Measurements from ENCODE around the gene NMD3.

Gene NMD3

DNA sequence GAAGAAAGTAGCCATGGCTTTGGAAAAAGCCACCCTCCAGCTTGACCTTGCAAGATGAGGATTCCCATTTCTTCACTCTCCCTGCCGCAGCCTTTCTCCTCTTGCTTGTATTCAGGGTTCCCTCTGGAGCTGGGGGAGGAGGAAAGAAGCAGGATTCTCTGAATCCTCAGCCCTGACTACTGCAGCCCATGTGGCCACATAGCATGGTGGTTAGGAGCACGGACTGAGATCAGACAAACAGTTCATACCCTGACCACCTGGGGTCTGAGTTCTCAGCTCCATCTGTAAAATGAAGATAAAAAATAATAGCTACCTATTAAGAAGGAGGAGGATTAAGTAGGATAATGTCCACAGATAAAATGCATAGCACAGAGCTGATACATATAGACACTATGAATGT is 72.3 kb downstream of the NMD3 start:
- no peak overlapping the region for H3K27ac ChIP-seq
- TF ChIP-seq, protein P1, sequence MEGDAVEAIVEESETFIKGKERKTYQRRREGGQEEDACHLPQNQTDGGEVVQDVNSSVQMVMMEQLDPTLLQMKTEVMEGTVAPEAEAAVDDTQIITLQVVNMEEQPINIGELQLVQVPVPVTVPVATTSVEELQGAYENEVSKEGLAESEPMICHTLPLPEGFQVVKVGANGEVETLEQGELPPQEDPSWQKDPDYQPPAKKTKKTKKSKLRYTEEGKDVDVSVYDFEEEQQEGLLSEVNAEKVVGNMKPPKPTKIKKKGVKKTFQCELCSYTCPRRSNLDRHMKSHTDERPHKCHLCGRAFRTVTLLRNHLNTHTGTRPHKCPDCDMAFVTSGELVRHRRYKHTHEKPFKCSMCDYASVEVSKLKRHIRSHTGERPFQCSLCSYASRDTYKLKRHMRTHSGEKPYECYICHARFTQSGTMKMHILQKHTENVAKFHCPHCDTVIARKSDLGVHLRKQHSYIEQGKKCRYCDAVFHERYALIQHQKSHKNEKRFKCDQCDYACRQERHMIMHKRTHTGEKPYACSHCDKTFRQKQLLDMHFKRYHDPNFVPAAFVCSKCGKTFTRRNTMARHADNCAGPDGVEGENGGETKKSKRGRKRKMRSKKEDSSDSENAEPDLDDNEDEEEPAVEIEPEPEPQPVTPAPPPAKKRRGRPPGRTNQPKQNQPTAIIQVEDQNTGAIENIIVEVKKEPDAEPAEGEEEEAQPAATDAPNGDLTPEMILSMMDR (IDR thresholded peaks at IDR 0.05): no peak
- no peak for TF ChIP-seq ZFX (IDR thresholded peaks at IDR 0.05; ENCODE audit: borderline replicate concordance)

DNA sequence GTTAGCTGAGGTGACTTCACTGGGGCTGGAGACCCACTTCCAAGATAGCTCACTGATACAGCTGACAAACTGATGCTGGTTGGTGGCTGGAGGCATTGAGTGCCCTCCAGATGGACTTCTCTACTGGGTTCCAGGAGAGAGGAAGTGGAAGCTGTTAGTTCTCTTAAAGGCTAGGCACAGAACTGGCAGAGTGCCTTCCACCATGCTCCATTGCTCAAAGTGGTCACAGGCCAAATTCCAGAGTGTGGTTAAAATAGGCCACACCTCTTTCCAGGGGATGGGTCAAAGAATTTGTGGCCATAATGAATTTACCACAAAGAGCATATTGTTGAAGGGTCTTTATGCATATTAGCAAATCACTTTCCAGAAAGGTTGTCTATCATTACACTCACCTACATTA is 74.2 kb downstream of the NMD3 start:
- TF ChIP-seq ZFX (IDR thresholded peaks at IDR 0.05; ENCODE audit: borderline replicate concordance): no peak
- TF ChIP-seq, protein P1 (IDR thresholded peaks at IDR 0.05): no peak

DNA sequence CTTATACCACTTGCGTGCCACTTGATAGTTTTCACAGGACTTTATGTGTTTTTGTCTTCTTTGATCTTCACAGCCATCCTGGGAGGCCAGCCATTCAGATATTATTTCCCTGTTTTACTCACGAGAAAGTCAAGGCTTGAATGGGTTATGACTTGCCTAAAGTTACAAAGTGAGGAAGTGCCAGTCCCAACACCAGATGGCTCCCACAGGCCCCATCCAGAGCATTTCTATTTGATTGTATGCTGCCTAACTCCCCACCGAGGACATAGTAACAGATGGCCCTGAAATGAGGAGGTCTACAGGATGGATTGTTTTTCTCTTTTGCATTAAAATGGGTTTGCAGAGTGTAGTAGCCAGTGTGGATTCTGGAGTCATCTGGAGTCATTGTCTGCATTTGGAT is 75.7 kb downstream of the NMD3 start:
- H3K27ac ChIP-seq: no peak overlapping the region
- no peak for TF ChIP-seq ZFX (IDR thresholded peaks at IDR 0.05; ENCODE audit: borderline replicate concordance)
- TF ChIP-seq, protein P1 (IDR thresholded peaks at IDR 0.05): no peak

More for the DNA sequence above, 74.2 kb downstream of the NMD3 start:
- H3K27ac ChIP-seq: no peak overlapping the region

Data from 22Rv1 (cell line).